Endothelial cell (in vitro differentiated cells): ENCODE data around the gene SGCD. TPM values are rescaled to one million over a fixed set of nuclear protein-coding genes. Genes with fewer than 3 reads are reported as not detected.

Experiments used
- DNase-seq: peaks from one replicate; pipeline ENCODE4 v3.0.0; 2021; ENCODE audit warnings: low spot score
- H3K27ac Mint-ChIP-seq: one replicate; pipeline ENCODE4 v1.8.0; 2021; ENCODE audit warnings: mixed read lengths, inconsistent platforms; ENCODE audit not compliant: unreplicated experiment
- H3K27me3 Mint-ChIP-seq: one replicate; pipeline ENCODE4 v1.8.0; 2021; ENCODE audit warnings: mild to moderate bottlenecking, moderate library complexity, mixed read lengths, inconsistent platforms; ENCODE audit not compliant: unreplicated experiment
- H3K36me3 Mint-ChIP-seq: one replicate; pipeline ENCODE4 v1.8.0; 2021; ENCODE audit warnings: mild to moderate bottlenecking, low read depth, mixed read lengths, inconsistent platforms; ENCODE audit not compliant: unreplicated experiment
- H3K4me1 Mint-ChIP-seq: one replicate; pipeline ENCODE4 v1.8.0; 2021; ENCODE audit warnings: mild to moderate bottlenecking, mixed read lengths, inconsistent platforms; ENCODE audit not compliant: unreplicated experiment
- H3K4me3 Mint-ChIP-seq: one replicate; pipeline ENCODE4 v1.8.0; 2021; ENCODE audit warnings: mild to moderate bottlenecking, mixed read lengths, inconsistent platforms; ENCODE audit not compliant: unreplicated experiment
- H3K9me3 Mint-ChIP-seq: one replicate; pipeline ENCODE4 v1.8.0; 2021; ENCODE audit warnings: mixed read lengths, inconsistent platforms; ENCODE audit not compliant: unreplicated experiment
- total RNA-seq: library from RNA; stranded (reverse); fragmentation: NEBNext Ultra II Directional; extraction: Animal tissue kit (Norgen Biotek cat#: 25700); gene quantifications from one replicate; pipeline ENCODE4 v1.2.1, GENCODE V29; 2021; ENCODE audit not compliant: unreplicated experiment
- TF ChIP-seq, protein P1 (sequence below): fragments of 200-600 bp; sonication (generic); IDR thresholded peaks from one replicate; pipeline ENCODE4 v1.5.0; 2021; ENCODE audit warnings: antibody characterized with exemption; ENCODE audit not compliant: unreplicated experiment

The SGCD gene
- total RNA-seq, 1 donor from 2014 or later, result 1.2 TPM

DNA sequence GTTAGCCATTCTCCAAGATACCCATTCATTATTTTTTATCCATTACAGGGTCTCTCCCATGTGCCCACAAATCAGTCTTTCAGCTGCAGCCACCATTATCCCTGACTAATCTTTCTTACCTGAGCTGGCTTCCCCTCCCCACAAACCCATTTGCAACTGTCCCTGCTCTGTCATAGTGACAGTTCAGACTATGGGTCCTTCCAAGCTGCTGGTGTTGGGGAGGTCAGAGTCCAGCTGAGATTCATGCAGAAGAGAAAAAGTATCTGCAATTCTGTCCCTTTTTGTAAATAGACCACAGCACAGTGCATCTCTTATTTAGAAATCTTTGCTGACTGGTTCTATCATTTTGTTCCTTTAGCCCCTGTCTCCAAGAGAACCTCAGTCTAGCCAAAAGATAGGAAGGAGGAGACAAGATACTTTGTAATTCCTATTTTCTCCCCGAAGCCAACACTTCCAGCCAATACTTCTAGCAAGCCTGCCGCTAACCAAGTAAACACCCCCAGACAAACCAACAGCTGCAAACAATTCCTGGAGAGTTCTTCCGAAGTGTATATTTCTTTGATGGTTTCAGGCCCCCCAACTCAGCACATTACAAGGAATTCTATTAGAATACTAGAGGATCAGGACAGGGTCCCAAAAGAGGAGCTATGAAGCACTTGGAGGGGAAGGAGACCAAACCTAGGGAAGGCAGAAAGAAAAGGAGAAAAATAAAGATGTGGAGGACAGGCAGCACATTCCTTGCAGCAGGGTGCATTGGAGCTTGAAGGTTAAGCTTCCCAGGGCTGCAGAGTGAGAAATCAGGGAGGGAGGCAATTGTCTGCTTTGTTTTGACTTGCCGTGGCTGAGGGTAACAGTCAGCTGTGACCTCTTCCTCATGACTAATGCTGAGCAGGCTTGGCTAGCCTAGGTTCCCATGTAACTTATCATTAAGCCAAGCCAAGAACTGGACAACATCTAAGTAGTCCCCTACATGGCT, 148.5 kb downstream of the SGCD start:
- no peak for DNase-seq

DNA sequence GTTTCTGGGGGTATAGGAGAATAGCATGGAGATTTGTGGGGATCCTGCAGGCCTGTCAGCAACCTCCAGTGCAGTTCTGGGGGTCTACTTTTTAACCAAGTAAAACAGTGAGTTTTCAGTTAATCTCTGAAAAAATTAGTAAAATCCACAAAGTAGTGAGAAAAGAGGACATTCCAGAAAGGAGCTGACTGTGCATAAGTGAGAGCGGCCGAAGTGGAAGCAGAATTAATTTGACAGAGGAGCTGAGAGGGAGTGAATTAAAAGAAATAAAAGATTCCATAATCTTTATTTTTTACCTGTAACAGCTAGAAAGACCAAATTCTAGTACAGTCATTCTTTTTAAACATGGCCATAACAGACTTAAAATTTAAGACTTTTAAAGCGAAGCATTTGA, 149.2 kb downstream of the SGCD start:
- H3K36me3 Mint-ChIP-seq, result no peaks in the 10 kb centered on the region
- H3K27ac Mint-ChIP-seq, result no peak overlapping the region
- H3K4me3 Mint-ChIP-seq, result no peak overlapping the region
- no peaks in the 10 kb centered on the region for H3K27me3 Mint-ChIP-seq
- no peaks in the 10 kb centered on the region for H3K9me3 Mint-ChIP-seq
- no peak for DNase-seq
- H3K4me1 Mint-ChIP-seq, result no peaks in the 10 kb centered on the region
- TF ChIP-seq, protein P1, sequence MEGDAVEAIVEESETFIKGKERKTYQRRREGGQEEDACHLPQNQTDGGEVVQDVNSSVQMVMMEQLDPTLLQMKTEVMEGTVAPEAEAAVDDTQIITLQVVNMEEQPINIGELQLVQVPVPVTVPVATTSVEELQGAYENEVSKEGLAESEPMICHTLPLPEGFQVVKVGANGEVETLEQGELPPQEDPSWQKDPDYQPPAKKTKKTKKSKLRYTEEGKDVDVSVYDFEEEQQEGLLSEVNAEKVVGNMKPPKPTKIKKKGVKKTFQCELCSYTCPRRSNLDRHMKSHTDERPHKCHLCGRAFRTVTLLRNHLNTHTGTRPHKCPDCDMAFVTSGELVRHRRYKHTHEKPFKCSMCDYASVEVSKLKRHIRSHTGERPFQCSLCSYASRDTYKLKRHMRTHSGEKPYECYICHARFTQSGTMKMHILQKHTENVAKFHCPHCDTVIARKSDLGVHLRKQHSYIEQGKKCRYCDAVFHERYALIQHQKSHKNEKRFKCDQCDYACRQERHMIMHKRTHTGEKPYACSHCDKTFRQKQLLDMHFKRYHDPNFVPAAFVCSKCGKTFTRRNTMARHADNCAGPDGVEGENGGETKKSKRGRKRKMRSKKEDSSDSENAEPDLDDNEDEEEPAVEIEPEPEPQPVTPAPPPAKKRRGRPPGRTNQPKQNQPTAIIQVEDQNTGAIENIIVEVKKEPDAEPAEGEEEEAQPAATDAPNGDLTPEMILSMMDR, result no peak

More for the DNA sequence above, 148.5 kb downstream of the SGCD start:
- TF ChIP-seq, protein P1, result no peak
- H3K4me1 Mint-ChIP-seq, result no peaks in the 10 kb centered on the region
- H3K4me3 Mint-ChIP-seq, result no peak overlapping the region
- no peaks in the 10 kb centered on the region for H3K9me3 Mint-ChIP-seq
- H3K27ac Mint-ChIP-seq, result no peak overlapping the region
- H3K36me3 Mint-ChIP-seq, result no peaks in the 10 kb centered on the region
- no peaks in the 10 kb centered on the region for H3K27me3 Mint-ChIP-seq

DNA sequence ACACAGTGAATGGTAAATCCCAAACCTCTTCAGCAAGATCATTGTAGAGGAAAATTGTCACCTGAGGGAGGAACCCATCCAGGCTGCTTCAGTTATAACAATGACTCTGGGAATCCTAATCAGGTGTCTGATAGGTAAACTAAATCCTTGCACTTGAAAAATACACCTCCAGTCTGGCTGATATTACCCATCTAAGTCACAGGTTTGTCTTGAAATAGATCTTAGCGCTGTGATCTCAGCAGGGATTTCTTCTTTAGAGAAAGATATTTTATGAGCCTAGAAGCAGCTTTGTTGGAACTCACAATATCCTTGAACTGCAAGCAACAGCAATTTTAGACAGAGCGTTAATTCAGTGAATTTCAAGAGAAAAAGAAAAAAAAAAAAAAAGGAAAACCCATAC, 149.7 kb downstream of the SGCD start:
- Mint-ChIP-seq H3K4me3 (no peak overlapping the region), H3K36me3 (no peaks in the 10 kb centered on the region), H3K27ac (no peak overlapping the region), H3K4me1 (no peaks in the 10 kb centered on the region), H3K9me3 (no peaks in the 10 kb centered on the region), H3K27me3 (no peaks in the 10 kb centered on the region)
- DNase-seq, result no peak
- TF ChIP-seq, protein P1, result no peak

DNA sequence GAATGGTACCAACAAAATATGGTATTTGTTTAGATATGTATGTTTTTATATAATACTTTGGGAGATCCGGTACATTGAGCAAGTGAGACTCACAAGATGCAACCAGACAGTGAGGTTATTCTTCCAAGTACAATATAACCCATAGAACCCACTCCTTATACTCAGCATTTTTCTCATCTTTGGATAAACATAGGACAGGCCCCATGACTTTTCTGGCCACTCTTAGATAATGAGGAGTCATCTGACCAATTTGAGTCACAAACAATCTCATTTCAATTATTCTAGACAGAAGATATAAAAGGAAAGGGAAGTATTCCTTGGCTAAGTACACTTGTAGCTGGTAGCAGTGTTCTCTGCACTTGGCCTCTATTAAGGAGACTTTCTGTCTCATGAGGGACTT, 150.2 kb downstream of the SGCD start:
- H3K27ac Mint-ChIP-seq, result no peak overlapping the region

More for the DNA sequence above, 150.2 kb downstream of the SGCD start:
- TF ChIP-seq, protein P1, result no peak
- Mint-ChIP-seq H3K9me3 (no peaks in the 10 kb centered on the region), H3K36me3 (no peaks in the 10 kb centered on the region), H3K27me3 (no peaks in the 10 kb centered on the region), H3K4me3 (no peak overlapping the region), H3K4me1 (no peaks in the 10 kb centered on the region)
- DNase-seq, result no peak
